ENCODE data around the gene SORCS1.

The SORCS1 gene

DNA sequence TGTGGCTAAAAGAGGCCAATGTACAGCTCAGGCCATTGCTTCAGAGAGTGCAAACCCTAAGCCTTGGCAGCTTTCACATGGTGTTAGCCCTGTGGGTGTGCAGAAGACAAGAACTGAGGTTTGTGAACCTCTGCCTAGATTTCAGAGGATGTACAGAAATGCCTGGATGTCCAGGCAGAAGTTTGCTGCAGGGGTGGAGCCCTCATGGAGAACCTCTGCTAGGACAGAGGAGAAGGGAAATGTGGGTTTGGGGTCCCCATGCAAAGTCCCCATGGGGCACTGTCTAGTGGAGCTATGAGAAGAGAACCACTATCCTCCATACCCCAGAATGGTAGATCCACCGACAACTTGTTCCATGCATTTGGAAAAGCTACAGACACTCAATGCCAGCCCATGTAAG is 12.4 kb downstream of the SORCS1 start:
- POLR2A ChIA-PET = no interaction called here
- TF ChIP-seq, protein P1, sequence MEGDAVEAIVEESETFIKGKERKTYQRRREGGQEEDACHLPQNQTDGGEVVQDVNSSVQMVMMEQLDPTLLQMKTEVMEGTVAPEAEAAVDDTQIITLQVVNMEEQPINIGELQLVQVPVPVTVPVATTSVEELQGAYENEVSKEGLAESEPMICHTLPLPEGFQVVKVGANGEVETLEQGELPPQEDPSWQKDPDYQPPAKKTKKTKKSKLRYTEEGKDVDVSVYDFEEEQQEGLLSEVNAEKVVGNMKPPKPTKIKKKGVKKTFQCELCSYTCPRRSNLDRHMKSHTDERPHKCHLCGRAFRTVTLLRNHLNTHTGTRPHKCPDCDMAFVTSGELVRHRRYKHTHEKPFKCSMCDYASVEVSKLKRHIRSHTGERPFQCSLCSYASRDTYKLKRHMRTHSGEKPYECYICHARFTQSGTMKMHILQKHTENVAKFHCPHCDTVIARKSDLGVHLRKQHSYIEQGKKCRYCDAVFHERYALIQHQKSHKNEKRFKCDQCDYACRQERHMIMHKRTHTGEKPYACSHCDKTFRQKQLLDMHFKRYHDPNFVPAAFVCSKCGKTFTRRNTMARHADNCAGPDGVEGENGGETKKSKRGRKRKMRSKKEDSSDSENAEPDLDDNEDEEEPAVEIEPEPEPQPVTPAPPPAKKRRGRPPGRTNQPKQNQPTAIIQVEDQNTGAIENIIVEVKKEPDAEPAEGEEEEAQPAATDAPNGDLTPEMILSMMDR (IDR thresholded peaks at IDR 0.05; ENCODE audit: control extremely low read depth, extremely low read depth, low read depth, missing control alignments) = no peak
- DNase-seq (ENCODE audit: extremely low spot score) = no peak
- CTCF ChIA-PET = no interaction called here

DNA sequence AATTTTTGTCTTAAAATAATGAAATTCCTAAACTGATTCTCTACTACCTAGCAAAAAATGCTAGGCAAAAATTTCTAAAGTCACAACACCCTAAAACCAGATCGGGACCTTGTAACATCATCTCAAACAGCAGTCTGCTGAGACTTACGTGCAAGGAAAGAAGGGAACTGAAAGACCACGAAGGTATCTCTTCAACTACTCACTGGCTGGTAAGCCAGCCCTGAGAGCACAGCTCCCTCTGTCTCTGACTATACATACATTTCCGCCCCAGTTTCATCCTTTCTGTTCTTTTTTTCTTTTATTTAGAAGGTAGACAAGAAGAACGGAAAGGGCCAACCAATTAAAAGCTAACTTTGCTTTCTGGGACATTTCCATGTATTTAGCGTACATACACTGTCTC is 15.6 kb downstream of the SORCS1 start:
- DNase-seq (ENCODE audit: extremely low spot score) = no peak
- POLR2A ChIA-PET = no interaction called here
- CTCF ChIA-PET = no interaction called here
- TF ChIP-seq, protein P1 (IDR thresholded peaks at IDR 0.05; ENCODE audit: control extremely low read depth, extremely low read depth, low read depth, missing control alignments) = no peak

GRCh38 chr10:107144490-107144889 is 20.0 kb downstream of the SORCS1 start:
- no peak for DNase-seq (ENCODE audit: extremely low spot score)
- CTCF ChIA-PET = no interaction called here
- POLR2A ChIA-PET = no interaction called here
- TF ChIP-seq, protein P1 (IDR thresholded peaks at IDR 0.05; ENCODE audit: control extremely low read depth, extremely low read depth, low read depth, missing control alignments) = no peak

- POLR2A ChIA-PET = no interaction called here
- TF ChIP-seq, protein P1 (IDR thresholded peaks at IDR 0.05; ENCODE audit: control extremely low read depth, extremely low read depth, low read depth, missing control alignments) = no peak
- CTCF ChIA-PET = no interaction called here
- no peak for DNase-seq (ENCODE audit: extremely low spot score)
Observed at GRCh38 chr10:107141524-107142061, 22.9 kb downstream of the SORCS1 start.

- ChIA-PET CTCF (interaction anchor here (2.2 kb wide), 1 partner anchor 434 kb away, joined by 6 read pairs; no protein-coding TSS in a partner anchor), POLR2A (no interaction called here)
- DNase-seq (ENCODE audit: extremely low spot score) = no peak
- TF ChIP-seq, protein P1 (IDR thresholded peaks at IDR 0.05; ENCODE audit: control extremely low read depth, extremely low read depth, low read depth, missing control alignments) = no peak
Observed at GRCh38 chr10:107139237-107139636, 25.3 kb downstream of the SORCS1 start.

GRCh38 chr10:107133656-107134055 is 30.9 kb downstream of the SORCS1 start:
- TF ChIP-seq, protein P1 (IDR thresholded peaks at IDR 0.05; ENCODE audit: control extremely low read depth, extremely low read depth, low read depth, missing control alignments) = no peak
- no peak for DNase-seq (ENCODE audit: extremely low spot score)
- POLR2A ChIA-PET = no interaction called here
- CTCF ChIA-PET = interaction anchor here (1.0 kb wide), 1 partner anchor 11 kb away, joined by 3 read pairs; no protein-coding TSS in a partner anchor

DNA sequence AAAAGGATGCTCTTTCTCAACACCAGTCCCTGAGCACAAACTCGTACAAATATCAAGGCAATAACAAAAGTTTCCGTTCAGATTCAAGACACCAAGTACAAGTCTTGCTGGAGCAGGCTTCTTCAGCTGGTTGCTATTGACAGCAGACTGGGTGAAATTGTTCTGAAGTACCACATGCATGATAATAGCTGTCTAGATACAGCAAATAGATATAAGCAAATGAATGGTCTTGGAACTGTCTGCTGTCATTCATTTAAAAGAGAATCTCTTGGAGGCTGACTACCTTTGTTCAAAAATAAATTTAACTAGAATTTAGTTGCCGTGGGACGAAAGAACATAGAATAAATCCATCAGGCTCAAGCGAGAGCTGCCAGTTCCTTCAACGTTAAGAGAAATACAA is 35.5 kb downstream of the SORCS1 start:
- no peak for DNase-seq (ENCODE audit: extremely low spot score)
- ChIA-PET POLR2A (no interaction called here), CTCF (no interaction called here)
- TF ChIP-seq, protein P1 (IDR thresholded peaks at IDR 0.05; ENCODE audit: control extremely low read depth, extremely low read depth, low read depth, missing control alignments) = no peak
